Activated T-cell treated with anti-CD3 and anti-CD28 coated beads, Interleukin-2, amount 50 U/mL, for 72 hours (primary cell): ENCODE results near the gene KAT8. TPM values are rescaled to one million over a fixed set of nuclear protein-coding genes. Genes with fewer than 3 reads are reported as not detected.
"Not testable (repeated sequence)": the region's sequence is repeated elsewhere in the genome, so short reads cannot be mapped to it uniquely, and the experiment has no call there.

Source experiments
- ATAC-seq, 2 donors: fragments of 150-1000 bp; cut with Tn5 transposase; replicated peaks in 1 of 2; 2 replicates each; pipeline ENCODE4 v1.10.0; 2021; ENCODE audit warnings: moderate library complexity in 2 of 2, mild to moderate bottlenecking in 1 of 2
- DNase-seq, 2 donors: peaks; one replicate each; pipeline ENCODE4 v3.0.0; 2021 to 2022; ENCODE audit warnings: mixed read lengths in 1 of 2
- H3K27ac Mint-ChIP-seq: one replicate; pipeline ENCODE4 v1.8.0; 2022; ENCODE audit warnings: mild to moderate bottlenecking, moderate library complexity, mixed read lengths
- H3K27me3 Mint-ChIP-seq: one replicate; pipeline ENCODE4 v1.8.0; 2022; ENCODE audit warnings: low read depth, mixed read lengths
- H3K36me3 Mint-ChIP-seq, 2 donors: one replicate each; pipeline ENCODE4 v1.8.0; 2022; ENCODE audit warnings: mixed read lengths in 2 of 2, mild to moderate bottlenecking in 1 of 2; ENCODE audit not compliant: insufficient read depth in 2 of 2
- H3K4me1 Mint-ChIP-seq: one replicate; pipeline ENCODE4 v1.8.0; 2022; ENCODE audit warnings: low read depth, mixed read lengths
- H3K4me3 Mint-ChIP-seq, 2 donors: one replicate each; pipeline ENCODE4 v1.8.0; 2022; ENCODE audit warnings: mild to moderate bottlenecking in 2 of 2, mixed read lengths in 2 of 2, moderate library complexity in 2 of 2
- H3K9me3 Mint-ChIP-seq, 2 donors: one replicate each; pipeline ENCODE4 v1.8.0; 2022; ENCODE audit warnings: mixed read lengths in 2 of 2
- total RNA-seq, 2 donors: library from RNA; stranded (reverse); gene quantifications; one replicate each; pipeline ENCODE4 v1.2.3, GENCODE V29; 2022

Gene KAT8
- total RNA-seq, 2 donors from 2014 or later = 50.8 to 55.5 TPM

DNA sequence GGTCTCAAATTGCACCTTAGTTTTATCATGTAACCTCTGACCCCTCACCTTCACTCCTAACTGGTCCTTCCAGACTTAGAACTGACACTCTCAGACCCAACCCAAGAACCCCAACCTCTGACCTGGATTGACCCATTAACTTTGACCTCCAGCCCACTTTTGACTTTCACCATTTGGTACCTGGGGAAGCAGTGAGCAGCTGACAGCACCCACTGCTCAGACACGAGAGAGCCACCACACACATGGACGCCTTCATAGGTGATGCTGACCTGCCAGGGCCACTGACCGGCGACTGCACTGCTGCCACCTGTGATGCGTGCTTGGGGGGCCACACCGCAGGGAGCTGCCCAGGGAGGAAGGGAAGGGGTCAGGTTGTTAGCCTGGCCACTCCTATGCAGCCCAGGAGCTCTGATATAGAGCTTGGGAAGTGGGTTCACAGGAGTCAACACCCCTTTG, 15.6 kb downstream of the KAT8 start:
- DNase-seq = no peak
- Mint-ChIP-seq H3K4me3 (no peak overlapping the region), H3K4me1 (no peaks in the 10 kb centered on the region), H3K36me3 (peaks cover 0 to 1% of the 10 kb centered on the region in 2 donors), H3K27ac (no peak overlapping the region), H3K27me3 (no peaks in the 10 kb centered on the region), H3K9me3 (no peaks in the 10 kb centered on the region)
- ATAC-seq = no peak

DNA sequence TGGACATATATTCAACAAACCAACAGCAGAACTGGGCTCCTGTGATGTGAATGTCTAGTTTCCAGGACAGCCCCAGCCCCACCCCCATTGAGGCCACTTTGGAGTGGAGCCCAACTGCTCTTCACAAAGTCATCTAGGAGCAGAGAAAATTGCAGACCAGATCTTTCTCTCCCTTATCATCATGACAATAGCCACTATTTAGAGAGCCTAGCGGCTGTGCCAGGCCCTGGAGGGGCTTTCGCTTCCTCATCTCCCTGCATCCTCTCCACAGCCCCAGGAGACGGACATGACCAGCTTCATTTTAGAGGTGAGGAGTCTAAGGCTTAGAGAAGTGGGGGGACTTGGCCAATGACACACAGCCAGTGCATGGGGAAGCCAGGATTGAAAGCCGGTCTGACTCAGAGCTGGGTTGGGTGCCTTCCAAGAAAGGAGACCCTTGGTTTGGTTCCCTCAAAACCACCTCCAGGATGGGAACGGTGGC, 16.7 kb downstream of the KAT8 start:
- Mint-ChIP-seq H3K36me3 (peaks cover 0 to 1% of the 10 kb centered on the region in 2 donors), H3K27ac (no peak overlapping the region), H3K4me3 (no peak overlapping the region), H3K4me1 (no peaks in the 10 kb centered on the region), H3K27me3 (no peaks in the 10 kb centered on the region), H3K9me3 (no peaks in the 10 kb centered on the region)
- DNase-seq (no peak), ATAC-seq (no peak)

DNA sequence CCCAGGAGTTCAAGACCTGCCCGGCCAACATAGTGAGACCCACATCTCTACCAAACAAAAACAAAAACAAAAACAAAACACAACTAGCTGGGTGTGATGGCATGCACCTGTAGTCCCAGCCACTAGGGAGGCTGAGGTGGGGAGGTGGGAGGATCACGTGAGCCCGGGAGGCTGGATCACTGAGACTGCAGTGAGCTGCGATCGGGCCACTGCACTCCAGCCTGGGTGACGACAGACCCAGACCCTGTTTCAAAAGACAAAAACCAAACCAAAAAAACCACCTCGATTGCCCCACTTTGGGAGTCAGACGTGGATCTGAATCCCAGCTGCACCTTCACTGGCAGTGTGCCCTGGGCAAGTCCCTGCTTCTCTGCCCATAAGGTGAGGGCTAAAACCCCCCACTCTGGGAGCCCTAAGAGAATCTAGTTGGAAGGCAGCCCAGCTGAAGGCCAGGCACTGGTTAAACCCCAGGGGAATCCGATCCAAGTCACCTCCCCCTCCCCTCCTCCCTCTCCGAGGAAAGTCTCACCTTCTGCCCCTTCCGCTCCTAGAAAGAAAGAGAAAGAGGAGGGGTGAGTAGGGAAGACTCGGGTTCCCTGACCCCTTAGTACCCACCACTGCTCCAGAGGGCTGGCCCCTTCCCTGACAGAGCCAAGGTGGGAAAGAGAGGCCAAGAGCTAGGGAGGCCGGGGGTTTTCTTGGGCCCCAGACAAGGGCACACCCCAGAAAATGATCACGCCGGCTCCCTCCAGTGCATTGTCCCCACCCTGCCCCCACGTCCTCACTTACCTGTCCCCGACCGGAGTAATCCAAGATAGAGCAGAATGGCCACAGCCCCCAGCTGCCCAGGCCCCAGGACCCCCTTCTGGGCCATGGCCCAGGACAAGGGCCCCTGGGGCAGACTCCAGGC, 17.4 kb downstream of the KAT8 start:
- Mint-ChIP-seq H3K4me3 (no peak overlapping the region), H3K9me3 (no peaks in the 10 kb centered on the region), H3K27me3 (no peaks in the 10 kb centered on the region), H3K4me1 (no peaks in the 10 kb centered on the region), H3K36me3 (peaks cover 0 to 1% of the 10 kb centered on the region in 2 donors), H3K27ac (no peak overlapping the region)
- DNase-seq = no peak
- no peak for ATAC-seq

- Mint-ChIP-seq H3K4me3 (no peak within 1 kb of the TSS), H3K27ac (no peak within 1 kb of the TSS), H3K27me3 (no peaks in the 10 kb centered on the region), H3K36me3 (peaks cover 0 to 1% of the 10 kb centered on the region in 2 donors), H3K9me3 (no peaks in the 10 kb centered on the region), H3K4me1 (peaks cover 1% of the 10 kb centered on the region)
- ATAC-seq = peak in 1 of 2 donors; percentile 20
- no peak for DNase-seq
These were observed 18.2 kb downstream of the KAT8 start, which contains the start of gene PRSS8 for GRCh38 chr16:31135535-31136286. TSS of gene PRSS8 (minus strand) at chr16:31135727. CDS start at chr16:31135498, 229 bp downstream.

DNA sequence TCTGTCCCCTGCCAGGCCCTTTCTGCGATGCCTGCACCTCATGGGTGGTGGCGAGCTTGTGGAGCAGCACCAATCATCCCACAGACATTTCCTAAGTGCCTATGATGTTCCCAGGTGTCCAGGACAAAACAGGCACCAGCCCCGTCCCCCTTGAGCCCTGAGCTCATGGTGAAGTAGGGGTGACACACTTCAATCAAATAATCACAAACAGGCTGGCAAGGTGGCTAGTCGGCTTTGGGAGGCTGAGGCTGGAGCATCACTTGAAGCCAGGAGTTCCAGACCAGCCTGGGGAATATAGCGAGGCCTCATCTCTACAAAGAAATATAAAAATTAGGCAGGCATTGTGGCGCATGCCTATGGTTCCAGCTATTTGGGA, 18.8 kb downstream of the KAT8 start:
- no peaks in the 10 kb centered on the region for H3K27me3 Mint-ChIP-seq
- no peaks in the 10 kb centered on the region for H3K9me3 Mint-ChIP-seq
- peaks cover 6% of the 10 kb centered on the region for H3K4me1 Mint-ChIP-seq
- ATAC-seq (no peak), DNase-seq (no peak)
- no peak overlapping the region for H3K27ac Mint-ChIP-seq
- H3K4me3 Mint-ChIP-seq = no peak overlapping the region
- H3K36me3 Mint-ChIP-seq = peaks cover 0 to 1% of the 10 kb centered on the region in 2 donors

- H3K27me3 Mint-ChIP-seq, DNase-seq, H3K4me3 Mint-ChIP-seq, H3K27ac Mint-ChIP-seq, H3K9me3 Mint-ChIP-seq, H3K36me3 Mint-ChIP-seq, ATAC-seq: not testable (repeated sequence)
- peaks cover 13% of the 10 kb centered on the region for H3K4me1 Mint-ChIP-seq
These were observed 19.5 kb downstream of the KAT8 start for GRCh38 chr16:31136822-31137499.

- H3K4me1 Mint-ChIP-seq = peaks cover 20% of the 10 kb centered on the region
- no peak for DNase-seq
- no peaks in the 10 kb centered on the region for H3K36me3 Mint-ChIP-seq
- no peaks in the 10 kb centered on the region for H3K27me3 Mint-ChIP-seq
- no peaks in the 10 kb centered on the region for H3K9me3 Mint-ChIP-seq
- no peak overlapping the region for H3K4me3 Mint-ChIP-seq
- no peak overlapping the region for H3K27ac Mint-ChIP-seq
- ATAC-seq = no peak
These were observed 21.4 kb downstream of the KAT8 start for GRCh38 chr16:31138621-31139578.

- not testable (repeated sequence) for H3K9me3 Mint-ChIP-seq, DNase-seq, H3K36me3 Mint-ChIP-seq, H3K27ac Mint-ChIP-seq, H3K27me3 Mint-ChIP-seq, ATAC-seq
- peaks cover 20% of the 10 kb centered on the region for H3K4me1 Mint-ChIP-seq
- peak overlapping the region in 1 of 2 donors; percentile 67 for H3K4me3 Mint-ChIP-seq
These were observed 23.6 kb downstream of the KAT8 start for GRCh38 chr16:31141071-31141469.

DNA sequence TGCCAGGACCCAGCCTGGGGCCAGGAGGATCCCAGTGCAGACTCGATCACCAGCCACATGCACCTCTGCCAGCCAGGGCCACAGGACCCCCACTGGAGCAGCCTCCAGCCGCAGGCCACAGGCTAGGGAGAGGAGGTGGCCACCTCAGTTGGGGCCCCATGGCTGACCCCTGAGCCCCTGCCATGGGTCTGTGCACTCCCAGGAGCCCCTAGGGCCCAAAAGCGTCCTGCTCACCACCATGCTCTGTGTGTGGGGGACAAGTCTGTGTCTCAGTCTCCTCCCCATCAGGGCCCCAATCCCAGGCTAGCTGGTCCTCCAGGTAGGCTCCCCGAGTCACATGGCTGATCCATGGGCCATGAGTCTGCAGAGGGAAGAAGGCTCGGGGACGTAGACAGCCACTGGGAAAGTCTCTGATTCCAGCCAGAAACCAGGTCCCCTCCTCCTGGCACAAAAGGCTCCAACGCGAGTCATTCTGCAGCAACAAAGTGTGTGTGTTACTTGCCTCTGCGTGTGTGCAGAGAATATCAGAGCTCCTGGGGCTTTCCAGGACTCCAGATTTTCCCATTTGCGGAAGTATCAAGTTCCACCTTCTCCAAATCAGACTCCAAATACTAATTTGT, 24.1 kb downstream of the KAT8 start:
- Mint-ChIP-seq H3K4me1 (peaks cover 20% of the 10 kb centered on the region), H3K27me3 (no peaks in the 10 kb centered on the region), H3K9me3 (no peaks in the 10 kb centered on the region), H3K36me3 (no peaks in the 10 kb centered on the region), H3K4me3 (peak overlapping the region; percentile 67 to 81), H3K27ac (peak overlapping the region; percentile 64)
- ATAC-seq = no peak
- peak in 1 of 2 donors; percentile 11 for DNase-seq

GRCh38 chr16:31142109-31143010, 24.9 kb downstream of the KAT8 start:
- Mint-ChIP-seq H3K36me3 (no peaks in the 10 kb centered on the region), H3K4me3 (peak overlapping the region; percentile 67 to 81), H3K4me1 (peaks cover 20% of the 10 kb centered on the region), H3K9me3 (no peaks in the 10 kb centered on the region), H3K27me3 (no peaks in the 10 kb centered on the region), H3K27ac (peak overlapping the region; percentile 64)
- peak; percentile 99 for DNase-seq
- ATAC-seq = peak; percentile 91 to 92
